PC-9 (cell line): Measurements from ENCODE around the gene CKM.

ENCODE experiments used
- EZH2 ChIP-seq: fragments of 200-600 bp; sonication (generic); IDR thresholded peaks from 2 replicates; pipeline ENCODE4 v1.8.0; 2017; ENCODE audit warnings: antibody characterized with exemption, low read depth
- TF ChIP-seq, protein P1 (sequence below): fragments of 200-600 bp; sonication (generic); conservative IDR thresholded peaks from 2 replicates; pipeline ENCODE4 v1.6.1; 2017; ENCODE audit warnings: mixed run types, antibody characterized with exemption, mild to moderate bottlenecking, moderate library complexity

DNA sequence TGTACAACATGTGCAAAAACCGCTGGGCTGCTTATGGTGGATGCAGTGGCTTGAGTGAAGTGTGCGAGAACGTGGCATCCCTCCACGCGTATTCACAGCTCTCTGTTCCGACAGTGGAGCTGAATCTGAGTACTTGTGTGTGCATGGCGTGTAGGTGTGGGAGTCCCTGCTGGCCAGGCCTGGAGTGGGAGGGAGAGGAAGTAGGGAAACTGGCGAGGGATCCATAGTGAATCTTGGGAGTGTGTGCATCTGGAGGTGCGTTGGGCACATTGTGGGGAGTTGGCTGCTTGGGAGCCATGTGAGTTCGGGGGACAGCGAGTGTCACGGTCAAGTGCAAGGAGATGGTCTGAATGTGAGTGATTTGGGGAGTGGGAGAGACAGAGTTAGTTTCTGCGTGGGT lies 20.2 kb upstream of the CKM start:
- TF ChIP-seq, protein P1, sequence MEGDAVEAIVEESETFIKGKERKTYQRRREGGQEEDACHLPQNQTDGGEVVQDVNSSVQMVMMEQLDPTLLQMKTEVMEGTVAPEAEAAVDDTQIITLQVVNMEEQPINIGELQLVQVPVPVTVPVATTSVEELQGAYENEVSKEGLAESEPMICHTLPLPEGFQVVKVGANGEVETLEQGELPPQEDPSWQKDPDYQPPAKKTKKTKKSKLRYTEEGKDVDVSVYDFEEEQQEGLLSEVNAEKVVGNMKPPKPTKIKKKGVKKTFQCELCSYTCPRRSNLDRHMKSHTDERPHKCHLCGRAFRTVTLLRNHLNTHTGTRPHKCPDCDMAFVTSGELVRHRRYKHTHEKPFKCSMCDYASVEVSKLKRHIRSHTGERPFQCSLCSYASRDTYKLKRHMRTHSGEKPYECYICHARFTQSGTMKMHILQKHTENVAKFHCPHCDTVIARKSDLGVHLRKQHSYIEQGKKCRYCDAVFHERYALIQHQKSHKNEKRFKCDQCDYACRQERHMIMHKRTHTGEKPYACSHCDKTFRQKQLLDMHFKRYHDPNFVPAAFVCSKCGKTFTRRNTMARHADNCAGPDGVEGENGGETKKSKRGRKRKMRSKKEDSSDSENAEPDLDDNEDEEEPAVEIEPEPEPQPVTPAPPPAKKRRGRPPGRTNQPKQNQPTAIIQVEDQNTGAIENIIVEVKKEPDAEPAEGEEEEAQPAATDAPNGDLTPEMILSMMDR = no peak
- no peak for TF ChIP-seq EZH2
